HepG2 (cell line): ENCODE measurements around the gene FGL2. TPM values are rescaled to one million over a fixed set of nuclear protein-coding genes. Genes with fewer than 3 reads are reported as not detected.
A peak's percentile ranks its signal among the peaks of the same experiment; 100 is the strongest.

Experiments
- CEBPG ChIP-seq: IDR thresholded peaks from 2 replicates; pipeline ENCODE4 v1.6.1; 2016
- CREM ChIP-seq, 2 experiments: sonication (generic) in 1 of 2; formaldehyde crosslinking in 1 of 2; IDR thresholded peaks; 2 replicates each; pipeline versions ENCODE4 v1.4.0 to v1.6.1; 2016 to 2020; ENCODE audit warnings: antibody characterized with exemption in 1 of 2, mild to moderate bottlenecking in 1 of 2, missing genetic modification reagents in 1 of 2
- FOSL2 ChIP-seq: sonication (generic); formaldehyde crosslinking; IDR thresholded peaks from 2 replicates; pipeline ENCODE4 v1.4.0; 2020; ENCODE audit warnings: missing genetic modification reagents
- FOXJ3 ChIP-seq: sonication (generic); formaldehyde crosslinking; IDR thresholded peaks from 2 replicates; pipeline ENCODE4 v1.4.0; 2020; ENCODE audit warnings: missing genetic modification reagents, mild to moderate bottlenecking, borderline replicate concordance
- GATAD2A ChIP-seq: IDR thresholded peaks from 2 replicates; pipeline ENCODE4 v1.6.1; 2016
- HNF4A ChIP-seq: sonication (generic); formaldehyde crosslinking; IDR thresholded peaks from 2 replicates; pipeline ENCODE4 v1.4.0; 2020; ENCODE audit warnings: missing genetic modification reagents
- ISX ChIP-seq: sonication (generic); formaldehyde crosslinking; conservative IDR thresholded peaks from 2 replicates; pipeline ENCODE4 v1.5.0; 2020; ENCODE audit warnings: missing genetic modification reagents
- KDM5A ChIP-seq: fragments of 200-600 bp; sonication (generic); IDR thresholded peaks from 2 replicates; pipeline ENCODE4 v1.7.0; 2018; ENCODE audit warnings: antibody characterized with exemption, mild to moderate bottlenecking, low read length, borderline replicate concordance
- KLF13 ChIP-seq: sonication (generic); formaldehyde crosslinking; IDR thresholded peaks from 2 replicates; pipeline ENCODE4 v1.4.0; 2020; ENCODE audit warnings: mild to moderate bottlenecking, missing genetic modification reagents
- MED1 ChIP-seq: sonication (generic); formaldehyde crosslinking; IDR thresholded peaks from 2 replicates; pipeline ENCODE4 v1.4.0; 2020; ENCODE audit warnings: missing genetic modification reagents
- NAIF1 ChIP-seq: sonication (generic); formaldehyde crosslinking; IDR thresholded peaks from 2 replicates; pipeline ENCODE4 v1.5.0; 2020; ENCODE audit warnings: mild to moderate bottlenecking, missing genetic modification reagents, borderline replicate concordance
- NONO ChIP-seq, 2 experiments: fragments of 450-650 bp in 1 of 2; sonication (generic) in 1 of 2; formaldehyde crosslinking in 1 of 2; IDR thresholded peaks in 1 of 2; conservative IDR thresholded peaks in 1 of 2; 2 replicates each; pipeline versions ENCODE4 v1.6.1 to v1.8.0; 2017 to 2022; ENCODE audit warnings: mild to moderate bottlenecking in 1 of 2, missing genetic modification reagents in 1 of 2, moderate library complexity in 1 of 2
- PTBP1 ChIP-seq: fragments of 200-400 bp; formaldehyde crosslinking; IDR thresholded peaks from 2 replicates; pipeline ENCODE4 v1.6.1; 2018; ENCODE audit warnings: low read length, low read depth; ENCODE audit not compliant: poor library complexity, severe bottlenecking
- SOX13 ChIP-seq, 3 experiments: fragments of 450-650 bp in 1 of 3; sonication (generic) in 1 of 3; formaldehyde crosslinking in 1 of 3; IDR thresholded peaks in 2 of 3; conservative IDR thresholded peaks in 1 of 3; 2 replicates each; pipeline versions ENCODE4 v1.5.0 to v1.6.1; 2016 to 2020; ENCODE audit warnings: antibody characterized with exemption in 1 of 3, mild to moderate bottlenecking in 1 of 3, missing compliant biosample characterization in 1 of 3, missing genetic modification reagents in 1 of 3, moderate library complexity in 1 of 3
- ZNF205 ChIP-seq: IDR thresholded peaks from 2 replicates; pipeline ENCODE4 v1.6.1; 2018; ENCODE audit warnings: missing biosample characterization, missing genetic modification reagents
- ZNF660 ChIP-seq: sonication (generic); formaldehyde crosslinking; IDR thresholded peaks from 2 replicates; pipeline ENCODE4 v1.5.1; 2020; ENCODE audit warnings: mild to moderate bottlenecking, low read depth, missing genetic modification reagents, borderline replicate concordance
- polyA plus RNA-seq, 8 experiments: library from polyadenylated mRNA; depleted of rRNA in 3 of 8; stranded (reverse) in 7 of 8; unstranded in 1 of 8; fragments of >200 nt; fragmentation: Illumina TruSeq in 4 of 8; extraction: Trizol in 4 of 8; gene quantifications; 2 replicates each; pipeline versions ENCODE4 v1.2.1 to v1.2.3, GENCODE V29; 2011 to 2016; ENCODE audit warnings: low read depth in 4 of 8, missing spikeins in 1 of 8, mixed read lengths in 1 of 8; ENCODE audit not compliant: insufficient read depth in 1 of 8
- total RNA-seq, 5 experiments: library from RNA; depleted of rRNA; stranded (reverse); fragments of >200 nt; fragmentation: Illumina TruSeq; extraction: Trizol; gene quantifications; 2 replicates each; pipeline ENCODE4 v1.2.3, GENCODE V29; 2016; ENCODE audit warnings: low read depth in 1 of 5
- TF ChIP-seq, protein P1 (sequence below): IDR thresholded peaks from 2 replicates; pipeline ENCODE4 v1.4.0; 2020; ENCODE audit warnings: mild to moderate bottlenecking, missing genetic modification reagents
- TF ChIP-seq, protein P2 (sequence below): sonication (generic); formaldehyde crosslinking; IDR thresholded peaks from 2 replicates; pipeline ENCODE4 v1.5.0; 2020; ENCODE audit warnings: missing genetic modification reagents
- TF ChIP-seq, protein P3 (sequence below): sonication (generic); formaldehyde crosslinking; conservative IDR thresholded peaks from 2 replicates; pipeline ENCODE4 v1.4.0; 2020; ENCODE audit warnings: missing genetic modification reagents
- TF ChIP-seq, protein P4 (sequence below): sonication (generic); formaldehyde crosslinking; conservative IDR thresholded peaks from 2 replicates; pipeline ENCODE4 v1.4.0; 2020; ENCODE audit warnings: mild to moderate bottlenecking, missing genetic modification reagents, moderate library complexity

The FGL2 gene
- total and polyA plus RNA-seq, 2 of the 13 experiments (the other 11 are each of a cell fraction or from before 2014, with no cell fraction given) = 0.04 to 0.15 TPM

DNA sequence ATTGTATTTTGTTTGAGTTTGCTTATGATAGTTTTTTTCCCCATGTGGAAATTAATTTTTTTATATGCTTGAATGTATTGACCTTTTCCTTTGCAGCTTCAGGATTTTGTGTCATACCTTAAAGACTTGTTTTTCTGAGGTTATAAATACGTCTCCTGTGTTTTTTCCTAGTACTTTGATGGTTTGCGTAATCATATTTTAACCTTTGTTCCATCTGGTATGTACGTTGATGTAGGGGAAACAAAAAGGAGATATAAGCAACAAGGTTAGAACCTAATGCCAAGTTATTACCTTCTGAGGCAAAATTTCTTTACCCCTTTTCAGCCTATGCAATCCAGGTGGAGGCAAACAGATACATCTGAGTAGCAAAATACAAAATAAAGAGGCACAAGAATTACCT lies 17.9 kb downstream of the FGL2 start (continued):
- TF ChIP-seq, protein P1, sequence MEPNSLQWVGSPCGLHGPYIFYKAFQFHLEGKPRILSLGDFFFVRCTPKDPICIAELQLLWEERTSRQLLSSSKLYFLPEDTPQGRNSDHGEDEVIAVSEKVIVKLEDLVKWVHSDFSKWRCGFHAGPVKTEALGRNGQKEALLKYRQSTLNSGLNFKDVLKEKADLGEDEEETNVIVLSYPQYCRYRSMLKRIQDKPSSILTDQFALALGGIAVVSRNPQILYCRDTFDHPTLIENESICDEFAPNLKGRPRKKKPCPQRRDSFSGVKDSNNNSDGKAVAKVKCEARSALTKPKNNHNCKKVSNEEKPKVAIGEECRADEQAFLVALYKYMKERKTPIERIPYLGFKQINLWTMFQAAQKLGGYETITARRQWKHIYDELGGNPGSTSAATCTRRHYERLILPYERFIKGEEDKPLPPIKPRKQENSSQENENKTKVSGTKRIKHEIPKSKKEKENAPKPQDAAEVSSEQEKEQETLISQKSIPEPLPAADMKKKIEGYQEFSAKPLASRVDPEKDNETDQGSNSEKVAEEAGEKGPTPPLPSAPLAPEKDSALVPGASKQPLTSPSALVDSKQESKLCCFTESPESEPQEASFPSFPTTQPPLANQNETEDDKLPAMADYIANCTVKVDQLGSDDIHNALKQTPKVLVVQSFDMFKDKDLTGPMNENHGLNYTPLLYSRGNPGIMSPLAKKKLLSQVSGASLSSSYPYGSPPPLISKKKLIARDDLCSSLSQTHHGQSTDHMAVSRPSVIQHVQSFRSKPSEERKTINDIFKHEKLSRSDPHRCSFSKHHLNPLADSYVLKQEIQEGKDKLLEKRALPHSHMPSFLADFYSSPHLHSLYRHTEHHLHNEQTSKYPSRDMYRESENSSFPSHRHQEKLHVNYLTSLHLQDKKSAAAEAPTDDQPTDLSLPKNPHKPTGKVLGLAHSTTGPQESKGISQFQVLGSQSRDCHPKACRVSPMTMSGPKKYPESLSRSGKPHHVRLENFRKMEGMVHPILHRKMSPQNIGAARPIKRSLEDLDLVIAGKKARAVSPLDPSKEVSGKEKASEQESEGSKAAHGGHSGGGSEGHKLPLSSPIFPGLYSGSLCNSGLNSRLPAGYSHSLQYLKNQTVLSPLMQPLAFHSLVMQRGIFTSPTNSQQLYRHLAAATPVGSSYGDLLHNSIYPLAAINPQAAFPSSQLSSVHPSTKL (CRISPR knock-in tag) = peak; percentile 55; the same call in 1 of the 2 replicates
- TF ChIP-seq CREM (IDR thresholded peaks at IDR 0.05) (peak; percentile 28; the same call in 1 of the 2 replicates), CREM (CRISPR knock-in tag; IDR thresholded peaks at IDR 0.05) (no peak), ZNF205 (CRISPR knock-in tag) (no peak), SOX13 (IDR thresholded peaks at IDR 0.05) (no peak), SOX13 (CRISPR knock-in tag; conservative IDR thresholded peaks at IDR 0.05 in 1 of 2, IDR thresholded peaks at IDR 0.05 in 1 of 2) (peak in 1 of 2 experiments; percentile 14; a peak in 1 of 4 replicates), FOSL2 (CRISPR knock-in tag) (no peak), CEBPG (CRISPR knock-in tag) (peak; percentile 72), FOXJ3 (CRISPR knock-in tag) (no peak), GATAD2A (peak; percentile 23; the same call in 1 of the 2 replicates), KDM5A (no peak), ISX (no peak), HNF4A (peak; percentile 62), ZNF660 (no peak), NAIF1 (CRISPR knock-in tag) (no peak), PTBP1 (no peak), MED1 (CRISPR knock-in tag) (no peak), NONO (IDR thresholded peaks at IDR 0.05) (no peak), NONO (CRISPR knock-in tag; conservative IDR thresholded peaks at IDR 0.05) (no peak), KLF13 (no peak)
- TF ChIP-seq, protein P2, sequence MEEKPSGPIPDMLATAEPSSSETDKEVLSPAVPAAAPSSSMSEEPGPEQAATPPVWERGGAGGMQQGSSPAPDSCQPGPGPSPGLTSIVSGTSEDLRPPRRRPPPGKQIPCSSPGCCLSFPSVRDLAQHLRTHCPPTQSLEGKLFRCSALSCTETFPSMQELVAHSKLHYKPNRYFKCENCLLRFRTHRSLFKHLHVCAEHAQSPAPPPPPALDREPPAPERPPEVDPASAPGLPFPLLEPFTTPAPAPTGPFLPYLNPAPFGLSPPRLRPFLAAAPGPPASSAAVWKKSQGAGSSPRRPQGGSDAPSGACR (CRISPR knock-in tag) = no peak
- TF ChIP-seq, protein P3, sequence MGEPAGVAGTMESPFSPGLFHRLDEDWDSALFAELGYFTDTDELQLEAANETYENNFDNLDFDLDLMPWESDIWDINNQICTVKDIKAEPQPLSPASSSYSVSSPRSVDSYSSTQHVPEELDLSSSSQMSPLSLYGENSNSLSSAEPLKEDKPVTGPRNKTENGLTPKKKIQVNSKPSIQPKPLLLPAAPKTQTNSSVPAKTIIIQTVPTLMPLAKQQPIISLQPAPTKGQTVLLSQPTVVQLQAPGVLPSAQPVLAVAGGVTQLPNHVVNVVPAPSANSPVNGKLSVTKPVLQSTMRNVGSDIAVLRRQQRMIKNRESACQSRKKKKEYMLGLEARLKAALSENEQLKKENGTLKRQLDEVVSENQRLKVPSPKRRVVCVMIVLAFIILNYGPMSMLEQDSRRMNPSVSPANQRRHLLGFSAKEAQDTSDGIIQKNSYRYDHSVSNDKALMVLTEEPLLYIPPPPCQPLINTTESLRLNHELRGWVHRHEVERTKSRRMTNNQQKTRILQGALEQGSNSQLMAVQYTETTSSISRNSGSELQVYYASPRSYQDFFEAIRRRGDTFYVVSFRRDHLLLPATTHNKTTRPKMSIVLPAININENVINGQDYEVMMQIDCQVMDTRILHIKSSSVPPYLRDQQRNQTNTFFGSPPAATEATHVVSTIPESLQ (CRISPR knock-in tag) = no peak
- TF ChIP-seq, protein P4, sequence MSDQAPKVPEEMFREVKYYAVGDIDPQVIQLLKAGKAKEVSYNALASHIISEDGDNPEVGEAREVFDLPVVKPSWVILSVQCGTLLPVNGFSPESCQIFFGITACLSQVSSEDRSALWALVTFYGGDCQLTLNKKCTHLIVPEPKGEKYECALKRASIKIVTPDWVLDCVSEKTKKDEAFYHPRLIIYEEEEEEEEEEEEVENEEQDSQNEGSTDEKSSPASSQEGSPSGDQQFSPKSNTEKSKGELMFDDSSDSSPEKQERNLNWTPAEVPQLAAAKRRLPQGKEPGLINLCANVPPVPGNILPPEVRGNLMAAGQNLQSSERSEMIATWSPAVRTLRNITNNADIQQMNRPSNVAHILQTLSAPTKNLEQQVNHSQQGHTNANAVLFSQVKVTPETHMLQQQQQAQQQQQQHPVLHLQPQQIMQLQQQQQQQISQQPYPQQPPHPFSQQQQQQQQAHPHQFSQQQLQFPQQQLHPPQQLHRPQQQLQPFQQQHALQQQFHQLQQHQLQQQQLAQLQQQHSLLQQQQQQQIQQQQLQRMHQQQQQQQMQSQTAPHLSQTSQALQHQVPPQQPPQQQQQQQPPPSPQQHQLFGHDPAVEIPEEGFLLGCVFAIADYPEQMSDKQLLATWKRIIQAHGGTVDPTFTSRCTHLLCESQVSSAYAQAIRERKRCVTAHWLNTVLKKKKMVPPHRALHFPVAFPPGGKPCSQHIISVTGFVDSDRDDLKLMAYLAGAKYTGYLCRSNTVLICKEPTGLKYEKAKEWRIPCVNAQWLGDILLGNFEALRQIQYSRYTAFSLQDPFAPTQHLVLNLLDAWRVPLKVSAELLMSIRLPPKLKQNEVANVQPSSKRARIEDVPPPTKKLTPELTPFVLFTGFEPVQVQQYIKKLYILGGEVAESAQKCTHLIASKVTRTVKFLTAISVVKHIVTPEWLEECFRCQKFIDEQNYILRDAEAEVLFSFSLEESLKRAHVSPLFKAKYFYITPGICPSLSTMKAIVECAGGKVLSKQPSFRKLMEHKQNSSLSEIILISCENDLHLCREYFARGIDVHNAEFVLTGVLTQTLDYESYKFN (CRISPR knock-in tag) = 0 out of 2 replicates have a peak, but pooled peaks have one; percentile 35
